OCI-LY1 (cell line): ENCODE results near the gene TRIM2.

ENCODE experiments used
- CTCF ChIP-seq: fragments of 200-600 bp; sonication (generic), shearing (Covaris generic); IDR thresholded peaks from 2 replicates; pipeline ENCODE4 v1.5.1; 2017; ENCODE audit warnings: mild to moderate bottlenecking, antibody characterized with exemption, low read length, moderate library complexity, mixed read lengths
- EZH2 ChIP-seq: fragments of 200-600 bp; sonication (generic), shearing (Covaris generic); IDR thresholded peaks from 2 replicates; pipeline ENCODE4 v1.8.0; 2017; ENCODE audit warnings: borderline replicate concordance, mixed run types, mild to moderate bottlenecking, antibody characterized with exemption, low read length, moderate library complexity, mixed read lengths

GRCh38 chr4:153156263-153156662 lies 48.0 kb upstream of the TRIM2 start:
- TF ChIP-seq CTCF (peak; percentile 50), EZH2 (no peak)
